ENCODE measurements around the gene RALY. TPM values are rescaled to one million over a fixed set of nuclear protein-coding genes. Genes with fewer than 3 reads are reported as not detected.

RALY gene
- total RNA-seq, 1 experiment from 2014 or later, result 275 TPM

DNA sequence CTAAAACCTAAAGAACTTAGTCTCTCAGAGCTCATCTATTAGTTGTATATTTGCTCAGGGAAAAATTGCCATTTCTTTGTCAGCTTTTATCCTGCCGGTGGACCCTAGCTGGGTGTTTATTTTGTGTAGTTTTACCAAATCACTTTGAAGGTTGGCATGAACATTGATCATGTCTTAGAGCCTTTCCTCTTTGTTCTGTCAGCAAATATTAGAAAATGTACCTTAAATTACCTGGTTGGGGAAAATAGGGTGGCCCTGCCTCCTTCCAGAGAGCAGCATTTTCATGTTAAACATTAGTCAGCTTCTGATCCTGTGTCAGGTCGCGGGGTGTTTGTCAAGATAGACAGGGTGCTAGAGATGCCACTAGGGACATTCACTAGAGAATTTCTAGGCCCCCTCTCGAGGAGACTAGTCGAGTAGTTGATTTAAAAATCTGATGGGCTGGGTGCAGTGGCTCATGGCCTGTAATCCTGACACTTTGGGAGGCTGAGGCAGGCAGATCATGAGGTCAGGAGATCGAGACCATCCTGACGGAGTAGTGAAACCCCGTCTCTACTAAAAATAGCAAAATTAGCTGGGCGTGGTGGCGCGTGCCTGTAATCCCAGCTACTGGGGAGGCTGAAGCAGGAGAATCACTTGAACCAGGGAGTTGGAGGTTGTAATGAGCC, 11.2 kb downstream of the RALY start:
- no peaks in the 10 kb centered on the region for H3K9me3 Mint-ChIP-seq (ENCODE audit: low read depth, unreplicated experiment)
- no TSS peak for BruUV-seq (replicated peaks)
- DNase-seq, result no peak
- TF ChIP-seq, protein P1, sequence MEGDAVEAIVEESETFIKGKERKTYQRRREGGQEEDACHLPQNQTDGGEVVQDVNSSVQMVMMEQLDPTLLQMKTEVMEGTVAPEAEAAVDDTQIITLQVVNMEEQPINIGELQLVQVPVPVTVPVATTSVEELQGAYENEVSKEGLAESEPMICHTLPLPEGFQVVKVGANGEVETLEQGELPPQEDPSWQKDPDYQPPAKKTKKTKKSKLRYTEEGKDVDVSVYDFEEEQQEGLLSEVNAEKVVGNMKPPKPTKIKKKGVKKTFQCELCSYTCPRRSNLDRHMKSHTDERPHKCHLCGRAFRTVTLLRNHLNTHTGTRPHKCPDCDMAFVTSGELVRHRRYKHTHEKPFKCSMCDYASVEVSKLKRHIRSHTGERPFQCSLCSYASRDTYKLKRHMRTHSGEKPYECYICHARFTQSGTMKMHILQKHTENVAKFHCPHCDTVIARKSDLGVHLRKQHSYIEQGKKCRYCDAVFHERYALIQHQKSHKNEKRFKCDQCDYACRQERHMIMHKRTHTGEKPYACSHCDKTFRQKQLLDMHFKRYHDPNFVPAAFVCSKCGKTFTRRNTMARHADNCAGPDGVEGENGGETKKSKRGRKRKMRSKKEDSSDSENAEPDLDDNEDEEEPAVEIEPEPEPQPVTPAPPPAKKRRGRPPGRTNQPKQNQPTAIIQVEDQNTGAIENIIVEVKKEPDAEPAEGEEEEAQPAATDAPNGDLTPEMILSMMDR (IDR thresholded peaks at IDR 0.05; ENCODE audit: unreplicated experiment), result no peak
- CTCF ChIA-PET, result interaction anchor here (0.6 to 1.0 kb wide), 2 partner anchors 12 to 1910 kb away, joined by 5 to 7 read pairs; no protein-coding TSS in a partner anchor
- H3K27ac Mint-ChIP-seq (ENCODE audit: unreplicated experiment), result no peak overlapping the region
- peaks cover 68% of the 10 kb centered on the region for H3K4me1 Mint-ChIP-seq (ENCODE audit: low read depth, unreplicated experiment)
- intact Hi-C loops (cut with micrococcal nuclease; ENCODE audit: unreplicated experiment), result loop anchor here (5.0 kb wide), 1 partner anchor 62 kb away; no protein-coding TSS in a partner anchor
- no peak overlapping the region for H3K4me3 Mint-ChIP-seq (ENCODE audit: low read depth, unreplicated experiment)
- no peaks in the 10 kb centered on the region for H3K27me3 Mint-ChIP-seq (ENCODE audit: unreplicated experiment)
- peaks cover 17% of the 10 kb centered on the region for H3K36me3 Mint-ChIP-seq (ENCODE audit: insufficient read depth, unreplicated experiment)

DNA sequence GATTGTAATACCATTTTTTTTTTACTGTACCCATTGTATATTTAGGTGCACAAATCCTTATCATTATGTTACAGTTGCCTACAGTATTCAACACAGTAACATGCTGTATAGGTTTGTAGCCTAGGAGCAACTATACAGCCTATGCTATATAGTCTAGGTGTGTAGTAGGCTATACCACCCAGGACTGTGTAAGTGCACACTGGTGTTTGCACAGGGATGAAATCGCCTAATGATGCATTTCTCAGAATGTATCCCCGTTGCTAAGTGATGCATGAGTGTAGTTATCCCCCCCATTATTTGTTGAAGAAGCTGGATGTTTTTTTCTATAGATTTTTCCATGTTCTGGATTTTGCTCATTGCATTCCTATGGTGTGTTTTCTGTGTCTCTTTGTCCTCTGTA, 12.9 kb downstream of the RALY start:
- Mint-ChIP-seq H3K4me3 (ENCODE audit: low read depth, unreplicated experiment) (no peak overlapping the region), H3K9me3 (ENCODE audit: low read depth, unreplicated experiment) (no peaks in the 10 kb centered on the region), H3K27ac (ENCODE audit: unreplicated experiment) (no peak overlapping the region), H3K27me3 (ENCODE audit: unreplicated experiment) (no peaks in the 10 kb centered on the region), H3K36me3 (ENCODE audit: insufficient read depth, unreplicated experiment) (peaks cover 10% of the 10 kb centered on the region), H3K4me1 (ENCODE audit: low read depth, unreplicated experiment) (peaks cover 59% of the 10 kb centered on the region)
- CTCF ChIA-PET, result no interaction called here
- intact Hi-C loops (cut with micrococcal nuclease; ENCODE audit: unreplicated experiment), result no loop called here
- DNase-seq, result no peak
- TF ChIP-seq, protein P1 (IDR thresholded peaks at IDR 0.05; ENCODE audit: unreplicated experiment), result no peak
- BruUV-seq (replicated peaks), result no TSS peak

DNA sequence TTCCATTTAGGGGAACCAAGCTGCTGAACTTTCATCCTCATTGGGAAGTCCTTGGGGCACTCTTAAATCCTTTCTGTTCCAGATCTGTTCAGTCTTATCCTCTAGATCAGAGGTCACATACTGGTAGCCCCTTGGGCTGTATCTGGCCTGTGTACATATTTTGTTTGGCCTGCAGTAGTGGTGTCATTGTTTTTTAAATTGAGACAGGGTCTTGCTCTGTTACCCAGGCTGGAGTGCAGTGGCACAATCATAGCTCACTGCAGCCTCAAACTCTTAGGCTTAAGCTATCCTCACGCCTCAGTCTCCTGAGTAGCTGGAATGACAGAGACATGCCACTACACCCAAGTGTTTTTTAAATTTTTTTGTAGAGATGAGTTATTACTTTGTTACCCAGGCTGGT, 14.8 kb downstream of the RALY start:
- Mint-ChIP-seq H3K4me1 (ENCODE audit: low read depth, unreplicated experiment) (peaks cover 60% of the 10 kb centered on the region), H3K27ac (ENCODE audit: unreplicated experiment) (no peak overlapping the region), H3K36me3 (ENCODE audit: insufficient read depth, unreplicated experiment) (peaks cover 5% of the 10 kb centered on the region), H3K9me3 (ENCODE audit: low read depth, unreplicated experiment) (no peaks in the 10 kb centered on the region), H3K27me3 (ENCODE audit: unreplicated experiment) (no peaks in the 10 kb centered on the region), H3K4me3 (ENCODE audit: low read depth, unreplicated experiment) (no peak overlapping the region)
- TF ChIP-seq, protein P1 (IDR thresholded peaks at IDR 0.05; ENCODE audit: unreplicated experiment), result no peak
- BruUV-seq (replicated peaks), result no TSS peak
- DNase-seq, result no peak
- CTCF ChIA-PET, result interaction anchor here (1.0 kb wide), 1 partner anchor 20 kb away, joined by 13 read pairs; no protein-coding TSS in a partner anchor
- intact Hi-C loops (cut with micrococcal nuclease; ENCODE audit: unreplicated experiment), result no loop called here

DNA sequence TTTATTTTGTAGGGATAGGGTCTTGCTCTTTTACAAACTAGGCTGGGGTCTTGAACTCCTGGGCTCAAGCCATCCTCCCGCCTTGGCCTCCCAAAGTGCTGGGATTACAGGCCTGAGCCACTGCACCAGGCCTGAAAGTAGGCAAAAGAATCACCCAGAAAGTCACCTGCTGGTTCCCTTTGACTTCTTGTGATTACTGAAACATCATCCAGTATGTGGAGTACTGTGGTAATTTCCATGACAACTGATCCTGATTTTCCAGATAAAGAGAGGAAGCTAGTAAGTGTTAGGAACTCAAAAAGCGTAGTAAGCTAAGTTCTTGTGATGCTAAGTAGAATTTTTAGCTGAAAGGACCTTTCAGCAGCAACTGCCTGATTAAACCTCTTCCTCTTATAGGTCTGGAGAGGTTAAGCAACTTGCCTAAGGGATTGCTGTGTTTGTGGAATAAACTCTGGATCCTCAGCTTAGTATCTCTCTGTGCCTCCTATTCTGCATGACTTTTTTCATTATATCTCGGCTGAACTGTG, 16.8 kb downstream of the RALY start:
- Mint-ChIP-seq H3K4me3 (ENCODE audit: low read depth, unreplicated experiment) (no peak overlapping the region), H3K9me3 (ENCODE audit: low read depth, unreplicated experiment) (no peaks in the 10 kb centered on the region), H3K4me1 (ENCODE audit: low read depth, unreplicated experiment) (peaks cover 61% of the 10 kb centered on the region), H3K36me3 (ENCODE audit: insufficient read depth, unreplicated experiment) (peaks cover 5% of the 10 kb centered on the region), H3K27me3 (ENCODE audit: unreplicated experiment) (no peaks in the 10 kb centered on the region), H3K27ac (ENCODE audit: unreplicated experiment) (no peak overlapping the region)
- no peak for DNase-seq
- BruUV-seq (replicated peaks), result no TSS peak
- intact Hi-C loops (cut with micrococcal nuclease; ENCODE audit: unreplicated experiment), result no loop called here
- CTCF ChIA-PET, result interaction anchor here (0.6 to 1.0 kb wide), 3 partner anchors 11 to 1299 kb away, joined by 3 to 4 read pairs (median 4); no protein-coding TSS in a partner anchor
- TF ChIP-seq, protein P1 (IDR thresholded peaks at IDR 0.05; ENCODE audit: unreplicated experiment), result no peak

Measured in Calu3 (cell line).